Esophagus squamous epithelium (tissue), 5 donors: ENCODE data around the gene PRKCE. TPM values are rescaled to one million over a fixed set of nuclear protein-coding genes. Genes with fewer than 3 reads are reported as not detected.

Source experiments
- DNase-seq: peaks from one replicate; lab custom pipeline; 2025; lab: John Stamatoyannopoulos, UW
- H3K27ac ChIP-seq, 4 donors: fragments of 200-600 bp; sonication (generic); one replicate each; pipeline ENCODE4 v1.5.1; 2016 to 2019; ENCODE audit warnings: mild to moderate bottlenecking in 1 of 4
- H3K27me3 ChIP-seq, 4 donors: fragments of 200-600 bp; sonication (generic); 1 replicate in 3 of 4; 2 replicates in 1 of 4; pipeline versions ENCODE4 v1.5.1 to v1.6.0; 2017 to 2021; ENCODE audit warnings: antibody characterized with exemption in 1 of 4
- H3K36me3 ChIP-seq, 3 donors: fragments of 200-600 bp; sonication (generic); one replicate each; pipeline ENCODE4 v1.5.1; 2016 to 2019
- H3K4me1 ChIP-seq, 3 donors: fragments of 200-600 bp; sonication (generic); one replicate each; pipeline ENCODE4 v1.5.1; 2017 to 2019
- H3K4me3 ChIP-seq, 4 donors: fragments of 200-600 bp; sonication (generic); 1 replicate in 3 of 4; 2 replicates in 1 of 4; pipeline ENCODE4 v1.5.1; 2016 to 2019; ENCODE audit warnings: mild to moderate bottlenecking in 2 of 4, moderate library complexity in 1 of 4
- H3K9me3 ChIP-seq, 3 donors: fragments of 200-600 bp; sonication (generic); one replicate each; pipeline ENCODE4 v1.5.1; 2016 to 2019
- POLR2A ChIP-seq, 4 donors: fragments of 450-650 bp; IDR thresholded peaks; one replicate each; pipeline ENCODE4 v1.6.1; 2017; ENCODE audit warnings: antibody characterized with exemption in 4 of 4, mild to moderate bottlenecking in 4 of 4, moderate library complexity in 3 of 4
- WGBS, 2 donors: methylation state at CpG; one replicate each; pipeline ENCODE4 v1.1.5; 2018; 5-methylcytosine and 5-hydroxymethylcytosine counted together
- intact Hi-C: fragments of 100-400 bp; cut with DNase I; formaldehyde crosslinking; loops from one replicate; pipeline ENCODE4 v1.15.0; 2022
- total RNA-seq, 4 donors: library from RNA; depleted of rRNA; stranded (reverse); fragments of >200 nt; gene quantifications; one replicate each; pipeline ENCODE4 v1.1.0, GENCODE V29; 2016
- TF ChIP-seq, protein P1 (sequence below), 6 experiments: fragments of 450-650 bp in 4 of 6; fragments of 200-600 bp in 2 of 6; sonication (generic) in 2 of 6; IDR thresholded peaks; one replicate each; pipeline ENCODE4 v1.5.1; 2016 to 2019; ENCODE audit warnings: antibody characterized with exemption in 6 of 6, mild to moderate bottlenecking in 4 of 6, moderate library complexity in 4 of 6
- donor health status: DM: yes; HTN: yes; CAD: no.

The PRKCE gene
- total RNA-seq, 4 donors from 2014 or later, result 6.5 to 13.7 (median 9.9) TPM

DNA sequence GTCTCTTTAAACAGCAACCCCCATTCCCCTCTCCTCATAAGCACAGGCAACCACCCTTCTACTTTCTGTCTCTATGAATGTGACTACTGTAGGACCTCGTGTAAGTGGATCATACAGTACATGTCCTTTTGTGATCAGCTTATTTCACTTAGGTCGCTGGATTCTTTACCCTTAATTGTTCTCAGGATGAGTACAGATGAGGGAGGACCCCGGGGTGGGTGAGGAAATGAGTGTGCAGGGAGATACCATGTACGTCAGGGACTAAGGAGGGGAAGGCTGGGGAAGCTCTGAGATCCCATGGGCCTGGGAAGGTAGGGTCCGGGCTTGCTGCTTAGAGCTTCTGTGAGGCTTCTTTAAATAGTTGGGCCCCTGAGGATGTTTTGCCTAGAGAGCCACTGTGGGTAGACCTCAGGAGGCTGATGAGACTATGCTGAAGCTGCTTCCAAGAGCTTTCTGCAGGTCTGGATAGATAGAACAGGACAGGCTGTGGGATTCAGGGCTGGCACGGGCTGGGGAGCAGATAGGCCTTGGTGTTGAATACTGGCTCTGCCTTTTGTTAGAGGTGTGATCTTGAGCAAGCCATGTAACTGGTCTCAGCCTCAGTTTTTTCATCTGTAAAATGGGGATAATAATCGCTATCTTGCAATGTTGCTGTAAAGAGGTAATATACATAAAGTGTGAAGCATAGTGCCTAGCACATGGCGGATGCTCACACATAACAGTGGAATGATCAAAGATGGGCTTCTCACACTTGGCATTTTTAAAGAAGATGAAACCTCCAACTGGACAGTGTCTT lies 155.3 kb downstream of the PRKCE start:
- H3K36me3 ChIP-seq, result no peaks in the 10 kb centered on the region
- no peak overlapping the region for H3K4me3 ChIP-seq
- DNase-seq, result no peak
- WGBS, 2 donors, result 64 to 86% methylated on average over 7 of the region's 8 CpGs
- no peaks in the 10 kb centered on the region for H3K9me3 ChIP-seq
- TF ChIP-seq POLR2A (IDR thresholded peaks at IDR 0.05), result no peak
- TF ChIP-seq, protein P1, sequence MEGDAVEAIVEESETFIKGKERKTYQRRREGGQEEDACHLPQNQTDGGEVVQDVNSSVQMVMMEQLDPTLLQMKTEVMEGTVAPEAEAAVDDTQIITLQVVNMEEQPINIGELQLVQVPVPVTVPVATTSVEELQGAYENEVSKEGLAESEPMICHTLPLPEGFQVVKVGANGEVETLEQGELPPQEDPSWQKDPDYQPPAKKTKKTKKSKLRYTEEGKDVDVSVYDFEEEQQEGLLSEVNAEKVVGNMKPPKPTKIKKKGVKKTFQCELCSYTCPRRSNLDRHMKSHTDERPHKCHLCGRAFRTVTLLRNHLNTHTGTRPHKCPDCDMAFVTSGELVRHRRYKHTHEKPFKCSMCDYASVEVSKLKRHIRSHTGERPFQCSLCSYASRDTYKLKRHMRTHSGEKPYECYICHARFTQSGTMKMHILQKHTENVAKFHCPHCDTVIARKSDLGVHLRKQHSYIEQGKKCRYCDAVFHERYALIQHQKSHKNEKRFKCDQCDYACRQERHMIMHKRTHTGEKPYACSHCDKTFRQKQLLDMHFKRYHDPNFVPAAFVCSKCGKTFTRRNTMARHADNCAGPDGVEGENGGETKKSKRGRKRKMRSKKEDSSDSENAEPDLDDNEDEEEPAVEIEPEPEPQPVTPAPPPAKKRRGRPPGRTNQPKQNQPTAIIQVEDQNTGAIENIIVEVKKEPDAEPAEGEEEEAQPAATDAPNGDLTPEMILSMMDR (IDR thresholded peaks at IDR 0.05), result no peak
- H3K4me1 ChIP-seq, result peaks cover 0 to 12% (median 0%) of the 10 kb centered on the region in 3 donors
- H3K27me3 ChIP-seq, result no peaks in the 10 kb centered on the region
- H3K27ac ChIP-seq, result no peak overlapping the region
- intact Hi-C loops, result no loop called here

DNA sequence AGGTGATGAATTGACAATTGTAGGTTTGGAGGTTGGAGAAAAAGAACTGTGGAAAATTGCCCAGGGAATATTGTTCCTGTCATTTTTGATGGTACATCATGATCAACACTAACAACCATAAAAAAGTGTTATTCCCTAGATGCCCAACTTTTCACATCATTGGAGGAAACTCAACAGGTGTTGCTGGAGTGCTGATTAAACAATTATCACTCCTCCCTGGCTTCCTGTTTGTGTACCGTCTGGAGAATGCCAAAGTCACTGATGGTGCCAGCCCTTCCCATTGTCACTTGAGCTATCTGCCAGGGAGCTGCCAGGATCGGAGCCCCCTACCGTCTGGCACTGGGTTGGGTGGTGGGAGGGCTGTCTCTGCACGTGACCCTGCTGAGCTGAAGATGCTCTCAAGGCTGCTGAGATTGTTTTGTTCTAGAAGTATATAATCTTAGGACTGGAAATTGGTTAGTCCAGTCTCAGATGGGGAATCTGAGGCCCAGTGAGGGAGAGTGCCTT lies 156.9 kb downstream of the PRKCE start:
- WGBS, 2 donors, result 91% methylated on average over 4 of the region's 4 CpGs; no CpG with 5 or more reads in 1 of the 2 donors
- Histone ChIP-seq H3K4me3 (no peak overlapping the region), H3K4me1 (peaks cover 0 to 28% (median 14%) of the 10 kb centered on the region in 3 donors), H3K27ac (no peak overlapping the region), H3K9me3 (no peaks in the 10 kb centered on the region), H3K36me3 (no peaks in the 10 kb centered on the region), H3K27me3 (no peaks in the 10 kb centered on the region)
- intact Hi-C loops, result no loop called here
- TF ChIP-seq, protein P1 (IDR thresholded peaks at IDR 0.05), result no peak
- no peak for TF ChIP-seq POLR2A (IDR thresholded peaks at IDR 0.05)
- DNase-seq, result no peak

DNA sequence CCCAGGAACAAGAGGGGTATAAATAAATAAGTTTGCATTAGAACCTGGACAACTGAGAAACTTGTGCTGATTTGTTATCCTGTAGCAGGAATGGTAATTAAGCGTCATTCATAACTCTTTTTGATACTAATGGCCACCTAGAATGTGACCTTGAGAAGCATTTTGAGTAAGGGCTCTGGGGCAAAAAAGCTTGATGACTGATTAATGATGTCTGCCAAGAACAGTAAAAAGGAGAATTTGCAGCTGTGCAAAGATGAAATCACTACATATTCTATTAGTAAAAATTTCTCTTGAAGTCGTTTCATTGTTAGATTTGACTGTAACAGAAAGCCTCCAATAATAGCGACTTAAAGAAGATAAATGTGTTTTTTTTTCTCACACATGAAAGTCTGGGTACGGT lies 157.7 kb downstream of the PRKCE start:
- Histone ChIP-seq H3K36me3 (no peaks in the 10 kb centered on the region), H3K4me3 (no peak overlapping the region), H3K27me3 (no peaks in the 10 kb centered on the region), H3K27ac (no peak overlapping the region), H3K4me1 (peaks cover 0 to 37% (median 16%) of the 10 kb centered on the region in 3 donors), H3K9me3 (no peaks in the 10 kb centered on the region)
- no peak for TF ChIP-seq POLR2A (IDR thresholded peaks at IDR 0.05)
- TF ChIP-seq, protein P1 (IDR thresholded peaks at IDR 0.05), result no peak
- 35% methylated on average over 4 of the region's 4 CpGs for WGBS, 2 donors
- intact Hi-C loops, result no loop called here
- DNase-seq, result no peak

DNA sequence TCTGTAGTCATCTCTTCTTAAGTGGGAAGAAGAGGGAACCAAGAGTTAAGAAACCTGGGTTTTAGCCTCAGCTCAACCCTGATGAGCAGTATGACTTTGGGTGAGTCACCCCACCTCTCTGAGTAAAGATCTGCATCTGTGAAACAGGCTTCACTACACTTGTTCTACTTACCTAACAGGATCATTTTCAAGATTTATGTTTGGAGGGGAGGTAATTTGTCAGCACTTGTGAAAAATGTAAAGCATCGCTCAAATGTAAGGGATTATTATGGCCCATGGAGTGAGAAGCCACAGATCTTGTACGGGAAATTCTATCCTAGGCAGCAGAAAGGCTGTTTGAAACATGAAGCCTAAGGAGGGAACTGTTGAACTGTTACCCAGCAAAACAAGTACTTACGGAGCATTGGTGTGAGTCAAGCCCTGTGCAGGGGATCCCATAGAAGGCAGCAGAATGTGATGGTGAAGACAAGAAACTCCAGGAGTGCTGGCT lies 160.6 kb downstream of the PRKCE start:
- Histone ChIP-seq H3K9me3 (no peaks in the 10 kb centered on the region), H3K4me1 (peaks cover 0 to 65% (median 22%) of the 10 kb centered on the region in 3 donors), H3K27me3 (no peaks in the 10 kb centered on the region), H3K36me3 (no peaks in the 10 kb centered on the region), H3K4me3 (no peak overlapping the region), H3K27ac (peak overlapping the region in 1 of 4 donors; percentile 22)
- TF ChIP-seq POLR2A (IDR thresholded peaks at IDR 0.05), result no peak
- TF ChIP-seq, protein P1 (IDR thresholded peaks at IDR 0.05), result no peak
- WGBS, 2 donors, result 36 to 59% methylated on average over 3 of the region's 3 CpGs
- intact Hi-C loops, result no loop called here
- no peak for DNase-seq
